RWPE2 (cell line): ENCODE measurements around the gene FRMD3.

Experiments used
- ATAC-seq: fragments of 200-7000 bp; cut with Tn5 transposase; 3 replicates; pipeline ENCODE4 v1.9.1; 2021; ENCODE audit warnings: low read depth
- DNase-seq: peaks from one replicate; pipeline ENCODE4 v3.0.0-alpha.2; 2020; ENCODE audit warnings: low spot score
- H3K27ac ChIP-seq: fragments of 450-650 bp; 2 replicates; pipeline ENCODE4 v1.5.1; 2017; ENCODE audit warnings: mild to moderate bottlenecking; ENCODE audit not compliant: poor library complexity, severe bottlenecking
- H3K27me3 ChIP-seq: fragments of 250-450 bp; sonication (Bioruptor Pico); 2 replicates; pipeline ENCODE4 v1.5.1; 2021; ENCODE audit warnings: mild to moderate bottlenecking, moderate library complexity; ENCODE audit not compliant: insufficient read depth, poor library complexity, severe bottlenecking
- H3K36me3 ChIP-seq: fragments of 250-450 bp; sonication (Bioruptor Pico); 2 replicates; pipeline ENCODE4 v1.5.1; 2020; ENCODE audit warnings: low read depth, mild to moderate bottlenecking, moderate library complexity
- H3K4me1 ChIP-seq: fragments of 250-450 bp; sonication (Bioruptor Pico); 2 replicates; pipeline ENCODE4 v1.5.1; 2021; ENCODE audit warnings: mild to moderate bottlenecking, moderate library complexity; ENCODE audit not compliant: insufficient read depth, poor library complexity, severe bottlenecking
- H3K4me3 ChIP-seq: fragments of 250-450 bp; sonication (Bioruptor Pico); 2 replicates; pipeline ENCODE4 v1.5.1; 2021; ENCODE audit warnings: mild to moderate bottlenecking, moderate library complexity; ENCODE audit not compliant: severe bottlenecking
- H3K9me3 ChIP-seq: fragments of 250-450 bp; sonication (Bioruptor Pico); 2 replicates; pipeline ENCODE4 v1.5.1; 2021; ENCODE audit warnings: mild to moderate bottlenecking, moderate library complexity; ENCODE audit not compliant: severe bottlenecking
- TF ChIP-seq, protein P1 (sequence below): fragments of 450-650 bp; IDR thresholded peaks from one replicate; pipeline ENCODE4 v1.5.1; 2017; ENCODE audit warnings: mild to moderate bottlenecking, moderate library complexity; ENCODE audit not compliant: poor library complexity, severe bottlenecking

Gene FRMD3

DNA sequence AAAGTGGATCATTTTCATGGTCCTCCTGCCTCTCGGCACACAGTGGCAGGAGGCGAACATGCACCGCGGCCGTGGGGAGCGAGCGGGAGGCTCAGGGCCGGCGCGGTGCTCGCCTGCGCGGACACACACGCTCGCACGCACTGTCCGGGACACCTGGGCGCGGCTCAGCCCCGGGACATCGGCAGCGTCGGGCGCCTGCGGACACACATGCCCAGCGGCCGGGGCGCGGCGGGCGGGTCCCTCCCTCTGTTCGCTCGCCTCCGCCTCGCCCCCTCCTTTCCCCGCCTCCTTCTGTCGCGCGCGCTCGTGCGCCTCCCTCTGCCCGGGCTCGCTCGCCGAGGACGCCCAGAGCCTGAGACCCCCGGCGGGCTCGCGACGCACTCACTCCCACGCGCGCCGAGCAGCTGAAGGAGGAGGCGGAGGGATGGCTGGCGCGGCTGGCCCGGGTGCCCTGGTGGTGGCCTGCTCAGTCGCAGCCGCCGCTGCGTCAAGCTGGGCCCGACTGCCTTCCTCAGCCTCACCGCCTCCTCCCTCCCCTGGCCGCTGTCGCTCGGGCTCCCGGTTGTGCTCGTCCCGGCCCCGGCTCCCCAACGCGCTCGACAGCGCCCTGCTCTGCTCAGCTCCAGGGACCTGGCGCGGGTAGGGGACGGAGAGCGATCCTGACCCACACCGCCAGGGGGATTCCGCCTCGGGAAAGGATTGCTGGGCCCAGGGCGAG, at the start of gene FRMD3:
Gene FRMD3, minus strand, starts transcription at position 230 of the 718 bp plus-strand sequence. Its CDS starts 170 bp downstream, at position 60.
- no peak within 1 kb of the TSS for H3K27ac ChIP-seq
- TF ChIP-seq, protein P1, sequence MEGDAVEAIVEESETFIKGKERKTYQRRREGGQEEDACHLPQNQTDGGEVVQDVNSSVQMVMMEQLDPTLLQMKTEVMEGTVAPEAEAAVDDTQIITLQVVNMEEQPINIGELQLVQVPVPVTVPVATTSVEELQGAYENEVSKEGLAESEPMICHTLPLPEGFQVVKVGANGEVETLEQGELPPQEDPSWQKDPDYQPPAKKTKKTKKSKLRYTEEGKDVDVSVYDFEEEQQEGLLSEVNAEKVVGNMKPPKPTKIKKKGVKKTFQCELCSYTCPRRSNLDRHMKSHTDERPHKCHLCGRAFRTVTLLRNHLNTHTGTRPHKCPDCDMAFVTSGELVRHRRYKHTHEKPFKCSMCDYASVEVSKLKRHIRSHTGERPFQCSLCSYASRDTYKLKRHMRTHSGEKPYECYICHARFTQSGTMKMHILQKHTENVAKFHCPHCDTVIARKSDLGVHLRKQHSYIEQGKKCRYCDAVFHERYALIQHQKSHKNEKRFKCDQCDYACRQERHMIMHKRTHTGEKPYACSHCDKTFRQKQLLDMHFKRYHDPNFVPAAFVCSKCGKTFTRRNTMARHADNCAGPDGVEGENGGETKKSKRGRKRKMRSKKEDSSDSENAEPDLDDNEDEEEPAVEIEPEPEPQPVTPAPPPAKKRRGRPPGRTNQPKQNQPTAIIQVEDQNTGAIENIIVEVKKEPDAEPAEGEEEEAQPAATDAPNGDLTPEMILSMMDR, result peak; percentile 43
- H3K4me1 ChIP-seq, result no peaks in the 10 kb centered on the region
- DNase-seq (no peak), ATAC-seq (peak; percentile 79)
- peaks cover 42% of the 10 kb centered on the region for H3K27me3 ChIP-seq
- no peaks in the 10 kb centered on the region for H3K36me3 ChIP-seq
- H3K4me3 ChIP-seq, result peak within 1 kb of the TSS; percentile 26
- H3K9me3 ChIP-seq, result no peaks in the 10 kb centered on the region

DNA sequence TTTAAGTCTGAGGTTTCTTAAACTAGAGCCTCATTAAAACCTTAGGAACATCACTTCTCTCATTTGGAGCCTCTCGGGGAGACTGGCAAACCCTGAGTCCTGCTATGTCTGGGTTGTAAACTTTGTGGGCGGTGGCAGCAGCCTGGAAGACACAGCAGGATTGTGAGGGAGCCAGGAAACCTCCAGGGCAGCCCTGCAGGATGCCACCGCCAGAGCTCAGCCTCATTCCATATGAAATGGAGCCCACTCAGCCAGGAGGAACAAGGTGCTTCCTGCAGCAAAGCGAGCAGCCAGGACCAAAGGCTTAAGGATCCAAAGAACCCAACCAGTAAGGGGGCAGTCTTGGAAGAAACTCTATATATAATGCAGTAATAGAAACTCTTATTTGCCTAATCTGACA, 46.8 kb upstream of the FRMD3 start:
- Histone ChIP-seq H3K4me1 (no peaks in the 10 kb centered on the region), H3K27me3 (no peaks in the 10 kb centered on the region), H3K36me3 (no peaks in the 10 kb centered on the region), H3K4me3 (no peak overlapping the region), H3K9me3 (no peaks in the 10 kb centered on the region), H3K27ac (no peak overlapping the region)
- TF ChIP-seq, protein P1, result no peak
- no peak for ATAC-seq
- no peak for DNase-seq

DNA sequence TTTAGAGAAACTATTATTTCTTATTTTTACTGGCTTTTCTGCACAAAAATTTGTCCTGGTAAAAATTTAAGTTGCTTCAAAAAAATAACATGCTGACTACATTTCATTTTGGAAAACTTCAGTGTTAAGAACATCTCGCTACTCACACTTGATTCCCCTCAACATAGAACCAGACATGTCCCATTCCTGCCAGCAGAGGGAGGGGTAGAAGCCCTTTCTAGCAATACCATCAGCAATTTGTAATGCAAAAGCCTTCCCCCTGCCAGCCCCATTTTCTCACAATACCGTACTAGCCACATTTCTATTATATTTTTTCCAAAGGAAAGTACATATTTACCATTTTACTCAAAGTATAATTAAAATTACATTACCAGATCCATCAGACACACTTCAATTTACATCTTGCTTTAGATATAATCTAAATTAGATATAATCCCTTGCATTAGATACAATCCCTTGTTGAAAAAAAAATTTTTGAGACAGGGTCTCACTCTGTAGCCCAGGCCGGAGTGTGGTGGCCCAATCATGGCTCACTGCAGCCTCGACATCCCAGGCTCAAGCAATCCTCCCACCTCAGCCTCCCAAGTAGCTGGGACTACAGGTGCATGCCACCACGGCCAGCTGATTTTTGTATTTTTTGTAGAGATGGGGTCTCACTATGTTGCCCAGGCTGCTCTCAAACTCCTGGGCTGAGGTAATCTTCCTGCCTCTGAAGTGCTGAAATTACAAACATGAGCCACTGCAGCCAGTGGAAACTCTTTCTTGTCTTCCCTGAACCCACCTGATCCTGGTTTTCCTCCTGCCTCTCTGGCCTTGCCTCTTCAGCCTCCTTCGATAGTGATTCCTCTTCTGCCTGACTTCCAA, 45.2 kb upstream of the FRMD3 start:
- H3K36me3 ChIP-seq, result no peaks in the 10 kb centered on the region
- H3K9me3 ChIP-seq, result peaks cover 3% of the 10 kb centered on the region
- H3K27me3 ChIP-seq, result no peaks in the 10 kb centered on the region
- H3K4me3 ChIP-seq, result no peak overlapping the region
- ATAC-seq, result peak; percentile 77
- DNase-seq, result no peak
- TF ChIP-seq, protein P1, result peak; percentile 79
- H3K4me1 ChIP-seq, result no peaks in the 10 kb centered on the region
- H3K27ac ChIP-seq, result no peak overlapping the region

DNA sequence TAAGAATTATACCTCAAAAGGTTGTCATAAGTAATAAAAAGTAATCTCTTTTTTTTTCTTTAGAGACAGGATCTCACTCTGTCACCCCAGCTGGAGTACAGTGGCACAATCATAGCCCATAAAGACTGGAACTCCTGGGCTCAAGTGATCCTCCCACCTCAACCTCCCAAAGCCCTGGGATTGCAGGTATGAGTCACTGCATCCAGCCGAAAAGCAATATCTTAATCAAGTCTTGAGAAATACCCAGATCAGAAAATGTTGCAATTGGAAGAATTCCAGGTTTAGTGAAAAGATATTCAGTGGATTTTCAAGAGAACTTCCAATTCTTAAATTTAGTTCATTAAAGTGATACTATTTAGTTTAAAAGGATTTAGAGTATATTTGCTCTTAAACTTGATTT, 43.8 kb upstream of the FRMD3 start:
- TF ChIP-seq, protein P1, result no peak
- Histone ChIP-seq H3K27ac (no peak overlapping the region), H3K27me3 (no peaks in the 10 kb centered on the region), H3K9me3 (peaks cover 3% of the 10 kb centered on the region), H3K4me1 (no peaks in the 10 kb centered on the region), H3K36me3 (no peaks in the 10 kb centered on the region), H3K4me3 (no peak overlapping the region)
- DNase-seq, result no peak
- ATAC-seq, result 0 out of 3 replicates have a peak, but pooled peaks have one; percentile 42
